Transverse colon (tissue), 3 donors: ENCODE results near the gene FRAS1.

ENCODE experiments used
- EP300 ChIP-seq: sonication (generic); formaldehyde crosslinking; IDR thresholded peaks from one replicate; pipeline ENCODE4 v1.6.1; 2017; ENCODE audit warnings: antibody characterized with exemption, low read depth
- TF ChIP-seq, protein P1 (sequence below), 5 experiments: fragments of 200-600 bp in 3 of 5; fragments of 450-650 bp in 2 of 5; sonication (generic) in 3 of 5; IDR thresholded peaks; 1 replicate in 2 of 5; 2 replicates in 3 of 5; pipeline ENCODE4 v1.5.1; 2016 to 2017; ENCODE audit warnings: antibody characterized with exemption in 5 of 5, inconsistent platforms in 3 of 5, mild to moderate bottlenecking in 2 of 5, moderate library complexity in 1 of 5

DNA sequence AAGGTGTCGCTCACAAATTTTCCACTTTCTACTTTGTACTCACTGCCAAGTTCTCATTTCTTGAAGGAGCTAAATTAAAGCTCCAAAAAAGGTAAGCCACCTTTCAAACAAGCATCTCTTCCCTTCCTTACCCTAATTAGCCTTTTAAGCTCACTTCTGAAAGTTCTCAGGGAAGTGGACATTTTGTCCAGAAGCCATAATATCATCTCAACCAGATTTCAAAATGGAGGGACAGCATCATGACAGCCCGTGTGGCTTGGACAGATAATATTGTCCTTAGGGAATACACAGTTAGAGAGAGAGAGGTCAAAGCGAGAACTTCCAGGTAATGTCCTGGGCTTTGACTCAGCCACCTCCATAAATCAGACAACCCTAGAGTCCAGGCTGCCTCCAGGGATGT lies 400.6 kb downstream of the FRAS1 start:
- no peak for TF ChIP-seq EP300
- TF ChIP-seq, protein P1, sequence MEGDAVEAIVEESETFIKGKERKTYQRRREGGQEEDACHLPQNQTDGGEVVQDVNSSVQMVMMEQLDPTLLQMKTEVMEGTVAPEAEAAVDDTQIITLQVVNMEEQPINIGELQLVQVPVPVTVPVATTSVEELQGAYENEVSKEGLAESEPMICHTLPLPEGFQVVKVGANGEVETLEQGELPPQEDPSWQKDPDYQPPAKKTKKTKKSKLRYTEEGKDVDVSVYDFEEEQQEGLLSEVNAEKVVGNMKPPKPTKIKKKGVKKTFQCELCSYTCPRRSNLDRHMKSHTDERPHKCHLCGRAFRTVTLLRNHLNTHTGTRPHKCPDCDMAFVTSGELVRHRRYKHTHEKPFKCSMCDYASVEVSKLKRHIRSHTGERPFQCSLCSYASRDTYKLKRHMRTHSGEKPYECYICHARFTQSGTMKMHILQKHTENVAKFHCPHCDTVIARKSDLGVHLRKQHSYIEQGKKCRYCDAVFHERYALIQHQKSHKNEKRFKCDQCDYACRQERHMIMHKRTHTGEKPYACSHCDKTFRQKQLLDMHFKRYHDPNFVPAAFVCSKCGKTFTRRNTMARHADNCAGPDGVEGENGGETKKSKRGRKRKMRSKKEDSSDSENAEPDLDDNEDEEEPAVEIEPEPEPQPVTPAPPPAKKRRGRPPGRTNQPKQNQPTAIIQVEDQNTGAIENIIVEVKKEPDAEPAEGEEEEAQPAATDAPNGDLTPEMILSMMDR (IDR thresholded peaks at IDR 0.05), result no peak
